H1 (cell line): Measurements from ENCODE around the gene HSD11B1L. TPM values are rescaled to one million over a fixed set of nuclear protein-coding genes. Genes with fewer than 3 reads are reported as not detected.

Source experiments
- BACH1 ChIP-seq: IDR thresholded peaks from 2 replicates; pipeline ENCODE4 v1.6.1; 2012; ENCODE audit warnings: low read length, improper control_type of control experiment
- SRF ChIP-seq: IDR thresholded peaks from 2 replicates; pipeline ENCODE4 v1.6.1; 2011; ENCODE audit warnings: mild to moderate bottlenecking, low read depth, low read length, moderate library complexity
- polyA plus RNA-seq, 7 experiments: library from polyadenylated mRNA; depleted of rRNA in 3 of 7; stranded (reverse) in 5 of 7; unstranded in 2 of 7; fragments of >200 nt in 5 of 7; fragments of 200-250 nt in 2 of 7; gene quantifications; 1 replicate in 5 of 7; 2 replicates in 1 of 7; 4 replicates in 1 of 7; pipeline versions ENCODE4 v1.2.1 to v1.2.3, GENCODE V29; 2011 to 2013; ENCODE audit warnings: missing spikeins in 2 of 7, mixed read lengths in 2 of 7
- total RNA-seq: library from RNA; stranded (reverse); fragmentation: NEBNext Ultra II Directional; extraction: Animal tissue kit (Norgen Biotek cat#: 25700); gene quantifications from 2 replicates; pipeline ENCODE4 v1.2.1, GENCODE V29; 2021

HSD11B1L gene
- total and polyA plus RNA-seq, 2 of the 8 experiments (the other 6 are each of a cell fraction or from before 2014, with no cell fraction given), result 8.2 to 20.6 TPM

- TF ChIP-seq BACH1 (no peak), SRF (no peak)
Measured at GRCh38 chr19:5663904-5664303, 16.9 kb upstream of the HSD11B1L start (continued).
